ENCODE data around the gene COMMD4.
"Not testable (repeated sequence)": the region's sequence is repeated elsewhere in the genome, so short reads cannot be mapped to it uniquely, and the experiment has no call there.

The COMMD4 gene

DNA sequence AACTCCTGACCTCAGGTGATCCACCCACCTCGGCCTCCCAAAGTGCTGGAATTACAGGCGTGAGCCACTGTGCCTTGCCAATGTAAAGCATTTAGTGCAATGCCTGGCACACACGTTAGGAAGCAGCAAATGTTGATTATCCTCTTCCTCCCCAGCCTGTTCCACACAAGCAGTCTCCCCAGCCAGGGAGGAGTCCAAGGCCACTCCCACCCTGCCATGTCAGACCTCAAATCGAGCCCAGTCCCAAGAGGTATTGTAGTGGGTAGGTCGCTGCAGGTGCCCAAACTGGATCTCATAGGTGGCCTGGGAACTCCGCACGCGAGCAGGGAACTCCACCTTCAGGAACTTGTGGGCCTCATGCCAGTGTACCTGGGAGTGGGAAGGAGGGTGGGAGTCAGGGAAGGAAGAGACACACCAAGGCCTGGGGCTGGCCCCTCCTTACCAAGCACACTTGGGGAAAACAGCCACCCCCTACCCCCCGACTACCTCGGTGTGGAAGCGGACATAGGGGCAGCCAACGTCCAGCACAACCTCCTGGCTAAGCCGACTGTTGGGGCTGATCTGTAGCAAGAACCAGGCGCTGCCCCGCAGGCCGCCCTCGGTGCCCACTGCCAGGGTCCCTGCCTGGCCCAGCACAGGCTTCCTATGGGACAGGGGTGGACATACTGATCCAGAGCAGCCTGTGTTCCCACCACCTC is 22.3 kb downstream of the COMMD4 start:
- no peak for DNase-seq

DNA sequence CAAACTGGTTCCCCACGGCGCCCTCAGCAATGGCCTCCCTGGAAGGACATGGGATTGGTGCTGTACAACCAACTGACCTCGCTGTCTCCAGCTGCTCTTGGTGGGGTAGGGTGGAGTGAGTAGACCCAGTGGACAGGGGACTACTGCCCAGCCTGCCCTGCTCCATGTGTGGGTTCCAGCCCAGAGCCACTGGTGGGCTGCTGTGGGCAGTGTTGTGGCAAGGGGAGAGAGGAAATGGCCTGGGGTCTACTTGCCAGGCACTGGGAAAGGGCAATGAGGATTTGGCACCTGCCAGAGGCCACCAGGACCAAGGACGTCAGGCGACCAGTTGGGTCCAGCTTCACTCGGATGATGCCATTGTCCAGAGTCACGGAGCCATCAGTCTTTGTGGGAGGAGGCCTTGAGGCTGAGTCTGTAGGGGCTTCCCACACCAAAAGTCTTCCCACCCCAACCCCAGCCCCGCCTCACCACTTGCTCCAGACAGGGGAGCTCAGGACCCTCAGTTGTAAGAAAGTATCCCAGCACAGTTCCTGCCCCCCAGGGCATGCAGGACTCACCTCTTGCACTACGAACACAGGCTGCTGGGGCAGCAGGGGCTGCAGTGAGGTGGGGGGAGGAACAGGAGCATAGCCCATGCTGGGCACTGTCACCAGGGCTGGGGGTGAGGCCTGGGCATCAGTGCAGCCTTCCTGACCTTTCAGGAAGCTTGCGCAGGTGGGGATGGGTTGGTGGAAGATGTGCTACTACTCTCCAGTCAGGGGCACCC is 23.1 kb downstream of the COMMD4 start:
- no peak for DNase-seq

DNA sequence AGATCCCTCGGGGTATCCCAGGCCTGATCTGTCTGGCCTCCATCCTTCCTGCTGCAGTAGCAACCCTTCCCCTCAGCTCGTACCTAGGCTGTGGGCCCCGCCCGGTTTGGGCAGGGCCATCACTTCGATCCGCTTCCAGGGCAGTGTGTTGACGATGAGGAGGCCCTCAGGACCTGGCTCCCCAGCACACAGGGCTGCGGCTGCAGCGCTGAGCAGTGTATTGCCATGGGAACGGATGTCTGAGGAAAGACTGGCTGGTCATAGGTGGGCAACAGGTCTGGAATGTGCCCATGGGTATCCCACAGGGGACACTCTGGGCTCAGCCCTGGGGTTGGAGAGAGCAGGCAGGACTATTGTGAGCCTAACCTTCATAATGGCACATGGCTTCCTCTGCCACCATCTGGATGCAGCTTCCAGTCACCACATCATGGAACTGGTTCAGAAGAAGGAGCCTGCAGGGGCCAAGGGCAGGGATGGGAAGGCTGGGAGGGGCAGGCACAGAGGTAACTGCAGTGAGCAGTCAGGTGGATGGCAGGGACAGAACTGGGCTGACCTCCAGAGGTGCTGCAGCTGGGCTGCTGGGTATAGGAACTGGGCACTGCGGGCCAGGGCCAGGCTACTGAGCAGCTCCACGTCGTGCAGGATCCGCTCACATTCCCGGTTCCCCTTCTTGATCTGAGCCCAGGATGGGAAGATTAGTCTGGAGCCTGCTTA is 23.8 kb downstream of the COMMD4 start:
- no peak for DNase-seq

DNA sequence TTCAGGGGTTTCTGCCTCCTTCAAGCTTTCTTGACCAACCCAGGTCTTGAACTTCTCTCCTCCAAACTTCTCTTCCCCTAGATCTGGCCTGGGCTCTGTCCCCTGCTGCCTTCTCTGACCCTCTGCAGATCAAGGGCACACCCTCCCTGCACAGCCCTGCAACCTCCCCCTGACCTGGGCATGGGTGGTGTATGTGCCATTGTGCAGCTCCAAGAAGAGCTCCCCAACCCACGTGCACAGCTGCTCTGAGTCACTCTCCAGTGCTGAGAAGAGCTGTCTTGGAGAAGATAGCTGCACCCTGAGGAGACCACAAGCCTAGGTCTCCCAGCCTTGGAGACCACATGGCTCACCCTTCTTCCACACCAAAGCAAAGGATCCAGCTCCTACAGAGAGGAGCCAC is 24.5 kb downstream of the COMMD4 start:
- no peak for DNase-seq

DNA sequence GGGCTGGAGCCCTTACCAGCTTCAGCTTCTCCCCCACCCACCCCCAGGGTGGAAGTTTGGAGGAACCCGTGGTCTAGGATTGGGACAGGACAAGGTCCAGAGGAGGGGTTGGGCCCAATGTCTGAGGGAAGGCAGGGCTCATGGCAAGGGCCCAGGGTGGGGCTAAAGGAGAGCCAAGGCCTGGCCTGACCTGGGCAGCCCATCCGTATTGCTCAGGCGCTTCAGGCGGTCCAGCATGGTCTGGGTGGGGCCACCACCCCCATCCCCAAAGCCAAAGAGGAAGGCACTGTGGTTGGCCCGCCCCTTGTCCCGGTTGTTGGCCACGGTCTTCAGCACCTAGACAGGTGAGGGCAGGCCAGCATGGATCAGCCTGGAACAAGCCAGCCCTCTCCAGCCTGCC is 25.0 kb downstream of the COMMD4 start:
- no peak for DNase-seq

DNA sequence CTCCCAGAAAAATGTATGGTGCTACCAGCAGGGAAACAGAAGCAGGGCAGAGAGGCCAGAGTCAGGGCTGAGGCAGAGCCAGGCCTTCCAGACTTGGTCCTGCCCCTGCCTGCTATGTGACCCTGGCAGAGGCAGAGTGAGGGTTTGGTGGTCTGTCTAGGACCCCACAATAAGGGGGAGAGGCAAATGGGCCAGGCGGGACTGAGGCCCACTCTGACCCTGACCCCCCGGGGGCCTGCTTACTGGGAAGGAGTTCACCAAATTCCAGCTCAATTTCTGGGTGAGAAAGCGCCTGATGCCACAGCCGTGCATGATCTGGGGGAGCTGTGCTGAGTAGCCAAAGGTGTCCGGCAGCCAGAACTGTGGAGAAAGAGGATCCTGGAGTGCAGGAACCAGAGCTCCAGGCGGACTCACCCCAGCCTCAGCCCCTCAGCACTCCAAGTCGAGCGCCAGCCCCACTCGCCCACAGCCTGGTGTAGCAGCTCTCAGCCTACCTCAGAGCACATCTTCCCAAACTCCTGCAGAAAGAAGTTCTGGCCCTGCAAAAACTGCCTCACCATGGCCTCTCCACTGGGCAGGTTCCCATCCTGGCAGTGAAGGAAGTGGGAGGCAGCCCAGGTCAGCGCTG is 25.6 kb downstream of the COMMD4 start:
- DNase-seq: no peak

DNA sequence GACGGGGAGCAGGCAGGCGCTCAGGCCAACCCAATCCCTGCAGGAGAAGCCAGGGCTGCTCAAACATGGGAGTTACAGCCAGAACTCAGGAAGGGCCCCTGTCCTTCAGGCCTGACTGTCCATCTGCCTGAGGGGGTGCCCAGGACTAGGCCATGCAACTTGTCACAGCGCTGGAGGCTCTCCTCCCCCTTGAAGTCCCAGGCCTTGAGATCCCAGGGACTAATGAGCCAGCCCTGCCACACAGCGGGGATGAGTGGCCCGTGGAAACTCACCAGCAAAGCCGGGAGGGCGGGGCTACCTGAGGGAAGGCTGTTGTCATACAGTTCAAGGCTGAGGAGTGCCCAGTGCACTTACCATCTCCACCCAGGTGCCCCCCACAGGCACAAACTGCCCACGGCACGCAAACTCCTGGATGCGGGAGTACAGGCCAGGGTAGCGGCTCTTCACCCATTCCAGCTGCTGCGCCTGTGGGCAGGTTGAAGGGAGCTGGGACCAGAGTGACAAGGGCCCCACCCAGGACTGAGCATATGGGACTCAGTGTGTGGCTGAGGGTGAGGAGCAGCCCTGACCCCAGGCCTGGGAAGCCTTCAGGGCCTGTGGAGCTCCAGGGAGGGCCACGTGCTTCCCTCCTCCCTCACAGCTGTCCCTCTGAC is 26.3 kb downstream of the COMMD4 start:
- DNase-seq: no peak

DNA sequence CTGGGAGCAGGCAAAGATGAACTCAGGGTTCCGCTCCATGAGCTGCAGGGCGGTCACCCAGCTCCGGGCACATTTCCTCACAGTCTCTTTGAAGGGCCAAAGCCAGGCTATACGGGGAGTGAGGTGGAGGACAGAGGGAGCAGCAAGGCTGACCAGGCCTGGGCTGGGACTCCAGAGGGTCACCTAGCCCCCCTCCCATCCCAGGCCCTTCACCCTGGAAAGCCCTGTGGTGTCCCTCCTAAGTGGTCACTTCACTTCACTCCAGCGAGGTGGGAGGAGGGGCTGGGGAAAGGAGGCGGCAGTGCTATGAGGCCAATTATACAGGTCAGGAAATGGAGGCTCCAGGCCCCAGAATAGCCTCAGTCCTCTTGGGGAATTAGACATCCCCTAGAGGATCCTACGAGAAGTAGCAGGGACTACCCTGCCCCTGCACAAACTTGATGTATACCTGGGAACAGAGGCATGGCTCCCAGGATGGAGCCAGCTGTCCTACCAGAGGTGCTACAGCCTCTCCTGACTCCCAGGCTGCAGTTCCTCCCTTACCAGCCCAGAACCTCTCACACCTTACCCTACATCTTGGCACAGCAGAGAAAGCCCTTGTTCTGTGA is 26.9 kb downstream of the COMMD4 start:
- no peak for DNase-seq

DNA sequence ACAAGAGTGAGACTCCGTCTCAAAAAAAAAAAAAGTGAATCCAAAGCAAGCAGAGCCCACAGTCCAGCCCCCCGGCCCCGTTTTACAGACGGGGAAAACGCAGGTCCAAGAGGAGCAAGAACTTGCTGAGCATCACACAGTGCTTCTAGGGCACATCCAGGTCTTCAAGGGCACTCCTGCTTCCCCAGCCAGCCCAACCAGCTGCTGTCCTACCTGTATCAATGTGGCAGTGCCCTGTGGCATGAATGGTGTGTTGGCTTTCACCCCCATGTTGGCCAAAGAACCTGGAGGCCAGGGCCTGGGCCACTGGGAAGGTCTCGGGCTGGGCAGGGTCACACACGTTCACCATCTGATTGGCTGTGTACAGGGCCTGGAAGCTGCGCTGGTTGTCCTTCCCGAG is 27.9 kb downstream of the COMMD4 start:
- no peak for DNase-seq

DNA sequence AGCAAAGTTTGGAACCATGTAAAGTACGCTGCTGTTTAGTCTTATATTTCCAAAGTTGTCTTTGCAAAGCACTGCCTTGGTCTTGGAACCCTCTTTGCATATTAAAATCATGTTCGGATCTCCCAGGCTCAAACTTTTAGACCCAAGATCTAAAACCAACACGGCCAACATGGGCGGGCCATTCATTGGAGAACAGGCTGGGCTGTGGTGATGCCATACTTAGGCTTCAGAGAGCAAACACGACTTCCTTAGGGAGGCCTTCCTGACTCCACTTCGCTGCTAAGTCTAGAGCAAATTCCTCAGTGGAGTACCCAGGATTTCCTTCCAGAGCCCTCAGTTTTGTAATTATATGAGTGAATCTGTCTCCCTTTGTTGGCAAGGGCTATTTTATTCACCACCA is 29.0 kb downstream of the COMMD4 start:
- DNase-seq: no peak

DNA sequence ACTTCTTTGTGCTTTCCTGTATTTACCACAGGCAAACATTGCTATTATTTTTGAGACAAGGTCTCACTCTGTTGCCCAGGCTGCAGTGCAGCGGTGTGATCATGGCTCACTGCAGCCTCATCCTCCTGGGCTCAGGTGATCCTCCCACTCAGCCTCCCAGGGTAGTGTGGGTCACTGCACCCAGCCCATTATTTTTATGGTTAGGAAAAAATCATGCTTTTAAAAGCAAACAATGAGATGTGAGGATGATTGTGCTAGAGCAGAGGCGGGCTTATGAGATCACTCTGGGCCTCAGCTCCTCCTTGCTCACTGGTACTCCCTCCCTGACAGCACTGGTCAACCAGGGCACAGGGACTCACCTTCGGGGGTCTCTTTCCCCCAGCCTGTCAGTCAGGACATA is 30.3 kb downstream of the COMMD4 start:
- DNase-seq: no peak

DNA sequence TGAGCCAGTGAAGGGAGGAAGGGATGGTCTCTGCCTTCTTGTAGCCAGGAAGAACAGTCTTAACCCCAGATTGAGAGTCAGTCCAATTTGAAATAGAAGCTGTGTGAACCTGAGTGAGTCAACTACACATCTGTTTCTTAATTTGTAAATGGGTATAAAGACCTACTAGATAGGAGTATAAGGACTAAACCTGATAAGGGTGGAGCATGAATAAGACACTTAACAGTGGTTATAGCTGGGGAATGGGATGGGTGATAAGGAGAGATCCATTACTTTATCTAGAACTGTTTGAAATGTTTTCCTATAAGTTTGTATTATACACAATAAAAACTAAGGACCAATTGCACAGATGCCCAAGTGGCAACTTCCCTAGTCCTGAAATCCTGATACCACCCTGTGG is 31.1 kb downstream of the COMMD4 start:
- no peak for DNase-seq

DNA sequence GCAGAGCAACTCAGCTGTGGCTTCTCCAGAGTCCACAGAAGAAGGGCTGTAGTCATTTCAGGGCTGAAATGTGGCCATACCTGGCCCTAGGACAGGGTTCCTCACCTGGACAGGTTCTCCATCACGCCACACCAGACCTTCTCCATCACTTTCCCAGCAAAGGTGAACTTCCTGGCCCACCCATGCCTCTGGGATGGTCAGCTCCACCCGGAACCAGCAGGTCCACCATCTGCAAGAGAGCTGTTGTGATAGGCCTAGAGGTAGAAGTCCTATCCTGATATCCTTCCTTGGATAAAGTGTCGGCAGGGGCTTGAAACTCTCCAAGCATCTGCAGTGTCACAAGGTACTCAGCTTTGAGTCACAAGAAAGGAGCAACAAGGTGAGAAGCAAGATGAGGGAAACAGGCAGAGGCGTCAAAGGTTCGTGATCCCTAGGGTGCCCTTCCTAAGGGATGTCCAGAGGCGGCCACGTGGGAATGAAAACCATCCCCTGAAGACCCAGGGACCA is 31.6 kb downstream of the COMMD4 start:
- DNase-seq: no peak

DNA sequence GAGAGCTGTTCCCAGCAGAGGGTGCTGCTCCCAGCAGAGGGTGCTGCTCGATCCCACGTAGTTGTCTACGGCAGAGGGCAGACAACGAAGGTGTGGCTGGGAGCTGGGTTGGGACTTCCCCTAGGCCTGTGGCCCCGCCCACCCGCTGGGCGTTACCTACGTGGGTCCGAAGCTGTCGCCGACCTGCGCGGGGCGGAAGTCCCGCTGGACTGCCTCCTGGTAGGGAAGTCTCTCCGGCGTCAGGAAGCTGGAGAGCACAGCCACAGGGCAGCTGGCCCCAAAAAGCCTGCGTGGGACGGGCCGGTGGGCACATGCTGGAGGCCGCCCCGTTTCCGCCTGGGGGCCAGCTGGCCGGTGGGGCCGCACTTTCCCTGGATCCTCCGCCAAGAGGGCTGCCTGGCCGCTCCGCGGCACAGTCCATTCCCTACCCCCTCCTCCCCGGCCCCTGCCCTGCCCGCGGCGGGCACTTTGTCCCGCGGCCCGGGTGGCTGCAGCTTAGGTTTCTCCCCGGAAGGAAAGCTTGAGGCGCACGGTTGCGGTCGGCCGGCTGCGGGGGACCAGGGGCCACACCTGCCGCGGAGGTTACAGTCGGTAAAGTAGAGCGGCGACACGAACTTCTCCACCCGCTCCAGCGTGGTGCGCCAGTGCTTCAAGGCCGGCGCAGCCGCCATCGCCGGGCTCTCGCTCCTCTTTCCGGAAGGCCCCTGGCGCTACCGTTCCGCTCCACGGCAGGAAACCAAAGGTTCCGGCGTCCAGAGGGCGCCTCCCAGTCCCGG is 32.2 kb downstream of the COMMD4 start, which contains the start of gene MAN2C1:
Gene MAN2C1, minus strand, starts transcription at position 695 of the 776 bp plus-strand sequence. Its CDS starts 24 bp downstream, at position 671.
- DNase-seq: peak; percentile 86

DNA sequence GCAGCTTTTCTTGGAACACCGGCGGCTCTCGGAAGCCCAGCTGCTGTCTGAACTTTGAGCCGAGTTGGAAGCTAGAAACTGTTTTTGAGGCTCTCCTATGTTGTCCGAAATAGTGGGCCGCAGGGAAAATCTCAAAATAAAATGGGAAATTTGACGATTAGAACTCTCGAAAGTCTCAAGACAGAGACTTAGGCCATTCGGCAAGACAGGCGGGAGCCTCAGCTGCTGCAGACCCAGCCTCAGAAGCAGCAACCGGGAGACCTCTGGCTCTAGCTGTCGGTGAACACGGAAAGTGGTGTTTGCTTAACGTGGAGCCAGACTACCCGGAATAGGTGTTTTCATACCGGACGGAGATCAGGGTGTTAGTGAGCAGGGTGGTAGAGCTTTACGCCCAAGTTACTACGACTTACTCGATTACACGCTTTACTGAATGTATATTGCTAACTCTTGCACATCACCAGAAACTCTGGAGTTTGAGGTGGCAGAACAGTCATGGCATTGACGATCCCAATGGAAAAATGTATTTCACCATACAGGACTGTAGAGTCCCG is 32.9 kb downstream of the COMMD4 start:
- DNase-seq: no peak

DNA sequence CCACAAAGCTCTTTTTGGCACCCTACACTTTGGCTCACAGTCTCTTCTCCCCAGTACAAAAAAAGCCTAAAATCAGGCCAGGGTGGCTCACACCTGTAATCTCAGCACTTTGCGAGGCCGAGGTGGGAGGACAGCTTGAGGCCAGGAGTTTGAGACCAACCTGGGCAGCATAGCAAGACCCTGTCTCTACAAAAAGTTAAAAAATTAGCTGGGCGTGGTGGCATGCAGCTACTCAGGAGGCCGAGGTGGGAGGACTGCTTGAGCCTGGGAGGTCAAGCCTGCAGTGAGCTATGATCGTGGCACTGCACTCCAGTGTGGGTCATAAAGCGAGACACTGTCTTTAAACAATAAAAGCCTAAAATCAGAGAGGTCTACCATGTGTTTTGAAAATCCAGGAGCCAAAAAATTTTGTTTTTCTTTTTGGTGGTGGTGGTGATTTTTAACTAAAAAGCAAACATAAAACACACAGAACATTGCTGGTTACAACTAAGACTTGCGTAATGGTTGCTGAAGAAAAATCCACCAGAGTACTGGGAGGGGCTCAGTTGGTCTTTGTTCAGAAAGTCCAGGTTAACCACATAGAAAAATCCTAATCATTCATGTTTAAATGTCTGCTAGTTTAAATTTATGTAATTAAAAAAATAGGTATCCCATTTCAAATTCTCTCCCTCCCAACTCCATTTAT is 34.2 kb downstream of the COMMD4 start:
- no peak for DNase-seq

DNA sequence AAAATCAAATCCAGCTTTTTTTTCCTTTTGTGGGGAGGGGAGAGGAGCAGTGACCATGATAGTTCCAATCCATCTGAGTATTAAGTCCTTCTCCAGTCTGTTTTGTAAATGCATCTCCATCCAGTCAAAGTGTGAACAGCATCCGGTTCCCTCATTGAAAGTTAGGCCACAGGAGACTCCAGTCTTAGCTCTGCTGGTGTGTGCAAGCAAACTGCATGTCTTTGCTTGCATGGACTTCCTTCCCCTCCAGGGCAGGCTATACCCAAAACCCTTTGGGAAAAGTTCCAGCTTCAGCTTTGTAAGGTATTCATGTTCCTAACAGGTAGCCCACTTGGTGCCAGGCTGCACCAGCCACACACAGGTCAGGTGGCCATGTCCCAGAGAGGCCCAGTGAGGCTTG is 35.6 kb downstream of the COMMD4 start:
- DNase-seq: no peak

DNA sequence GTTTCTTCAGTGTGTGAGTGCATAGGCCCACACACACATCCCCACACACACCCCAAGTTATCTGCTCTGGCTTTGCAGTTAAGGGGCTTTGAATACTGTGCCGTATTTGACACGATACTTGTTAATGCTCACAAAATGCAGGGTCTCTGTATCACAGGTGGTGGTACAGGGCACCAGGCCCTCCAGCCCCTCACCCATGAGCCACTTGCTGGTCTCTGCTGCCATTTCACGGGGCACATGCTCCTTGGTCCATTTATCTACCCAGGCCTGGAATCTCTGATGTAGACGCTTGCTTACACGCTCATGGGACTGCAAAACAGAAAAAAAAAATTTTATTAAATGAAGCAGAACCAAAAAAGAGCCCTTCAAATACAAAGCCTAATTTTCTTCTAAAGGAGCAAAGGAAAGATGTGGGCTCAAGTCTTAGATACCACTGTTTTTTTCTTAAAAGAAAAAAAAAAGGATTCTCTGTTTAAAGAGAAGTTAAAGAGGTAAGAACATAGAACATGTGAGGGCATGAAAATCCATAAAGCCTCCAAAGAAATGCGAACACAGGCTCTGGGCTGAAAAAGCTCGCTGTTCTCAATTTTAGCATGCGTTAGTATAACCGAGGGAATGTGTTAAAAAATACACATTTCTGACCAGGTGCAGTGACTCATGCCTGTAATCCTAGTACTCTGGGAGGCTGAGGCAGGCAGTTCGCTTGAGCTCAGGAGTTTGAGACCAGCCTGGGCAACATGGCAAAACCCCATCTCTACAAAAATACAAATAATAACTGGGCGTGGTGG is 36.2 kb downstream of the COMMD4 start:
- no peak for DNase-seq

DNA sequence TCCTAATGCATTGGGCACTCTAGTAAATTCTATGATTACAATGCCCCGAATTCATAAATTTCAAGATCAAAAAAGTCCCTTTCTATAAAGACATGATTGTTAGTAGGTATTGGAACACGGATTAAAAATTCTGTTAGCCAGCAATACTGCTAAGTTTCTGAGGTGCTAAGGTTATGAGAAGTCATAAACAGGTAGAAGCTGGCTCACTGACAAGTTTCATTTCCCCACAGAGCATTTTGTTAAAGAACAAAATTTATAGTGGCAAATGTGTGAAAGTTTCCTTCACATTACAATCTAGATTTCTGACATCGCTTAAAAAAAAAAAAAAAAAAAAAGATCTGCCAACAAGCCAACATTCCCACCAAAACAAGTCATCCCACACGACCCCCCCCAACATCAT is 44.9 kb downstream of the COMMD4 start:
- no peak for DNase-seq

DNA sequence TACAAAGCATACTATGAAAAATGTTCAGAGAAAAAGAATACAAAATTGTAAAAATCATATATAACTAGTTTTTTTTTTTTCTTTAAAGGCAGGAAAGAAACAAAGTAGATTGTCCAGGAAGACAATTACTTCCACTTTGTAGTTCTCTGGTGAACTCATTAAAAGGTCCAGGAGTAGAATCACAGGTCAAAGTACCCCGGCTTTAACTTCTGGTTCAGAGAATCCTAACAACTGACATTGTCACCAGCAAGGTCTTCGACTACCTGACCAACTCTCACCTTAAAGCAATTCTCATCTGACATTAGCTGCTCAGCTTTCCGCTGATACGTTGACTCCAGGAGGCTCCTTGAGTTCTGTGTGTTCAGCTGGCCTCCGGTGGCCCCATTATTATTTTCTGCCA is 48.1 kb downstream of the COMMD4 start:
- not testable (repeated sequence) for DNase-seq

All from NCI-H2081 treated with DMSO at 0.1 percent for 48 hours (cell line).